NCI-H1436 (cell line): ENCODE data around the gene CDKAL1.
"Not testable (repeated sequence)": the region's sequence is repeated elsewhere in the genome, so short reads cannot be mapped to it uniquely, and the experiment has no call there.

Experiments used
- DNase-seq: peaks from one replicate; lab custom pipeline; 2025; lab: John Stamatoyannopoulos, UW

The CDKAL1 gene

GRCh38 chr6:21027507-21027906, 493.2 kb downstream of the CDKAL1 start:
- no peak for DNase-seq

DNA sequence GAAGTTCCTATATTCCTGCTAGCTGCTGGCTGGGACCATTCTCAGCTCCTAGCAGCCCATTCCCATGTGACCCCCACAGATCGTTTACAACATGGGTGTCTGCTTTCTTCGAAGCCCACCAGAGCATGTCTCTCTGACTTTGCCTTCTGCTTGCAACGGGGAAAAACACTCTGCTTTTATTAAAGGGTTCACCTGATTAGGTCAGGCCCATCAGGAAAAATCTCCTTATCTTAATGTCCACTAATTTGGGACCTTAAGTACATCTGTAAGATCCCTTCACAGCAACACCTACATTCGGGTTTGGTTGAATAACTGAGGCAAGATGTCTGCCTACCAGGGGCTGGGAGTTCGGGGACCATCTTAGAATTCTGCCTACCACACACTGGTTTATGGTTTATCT, 496.9 kb downstream of the CDKAL1 start:
- DNase-seq, result no peak

DNA sequence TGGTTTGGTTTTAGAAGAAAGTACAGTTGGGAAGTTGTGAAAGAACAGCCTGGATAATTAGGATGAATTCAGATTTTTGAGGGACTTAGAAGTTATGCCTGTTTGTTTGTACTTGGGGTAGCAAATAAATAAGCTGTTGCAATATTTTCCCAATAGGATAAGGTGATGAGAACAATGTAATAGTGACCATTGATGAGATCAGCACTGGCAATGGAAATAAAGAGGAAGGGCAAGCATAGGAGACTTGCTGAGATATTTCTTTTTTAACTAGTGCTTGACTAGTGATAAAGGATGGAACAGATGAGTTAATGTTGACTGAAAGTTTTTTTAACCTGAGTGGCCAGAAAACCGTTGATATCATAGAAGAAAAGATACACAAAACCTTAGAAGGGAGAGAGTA, 498.8 kb downstream of the CDKAL1 start:
- DNase-seq, result no peak

- no peak for DNase-seq
These were observed 499.3 kb downstream of the CDKAL1 start for GRCh38 chr6:21033575-21034026.

GRCh38 chr6:21034345-21034744, 500.1 kb downstream of the CDKAL1 start:
- DNase-seq, result no peak

DNA sequence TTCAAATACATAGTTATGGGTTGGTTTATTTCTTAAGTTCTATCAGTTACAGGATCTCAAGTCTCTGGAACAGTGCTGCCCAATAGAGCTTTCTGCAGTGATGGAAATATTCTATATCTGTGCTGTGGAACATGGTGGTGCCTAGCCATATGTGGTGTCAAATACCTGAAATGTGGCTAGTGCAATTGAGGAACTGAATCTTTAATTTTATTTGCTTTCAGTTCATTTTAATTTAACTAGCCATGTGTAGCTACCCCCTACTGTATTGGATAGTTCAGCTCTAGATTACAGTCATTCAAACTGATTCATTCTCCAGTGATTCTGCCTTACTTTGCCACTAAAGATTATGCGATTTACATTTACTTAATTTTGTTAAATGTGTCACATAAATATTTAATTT, 503.2 kb downstream of the CDKAL1 start:
- no peak for DNase-seq

GRCh38 chr6:21039926-21040325, 505.7 kb downstream of the CDKAL1 start:
- no peak for DNase-seq

DNA sequence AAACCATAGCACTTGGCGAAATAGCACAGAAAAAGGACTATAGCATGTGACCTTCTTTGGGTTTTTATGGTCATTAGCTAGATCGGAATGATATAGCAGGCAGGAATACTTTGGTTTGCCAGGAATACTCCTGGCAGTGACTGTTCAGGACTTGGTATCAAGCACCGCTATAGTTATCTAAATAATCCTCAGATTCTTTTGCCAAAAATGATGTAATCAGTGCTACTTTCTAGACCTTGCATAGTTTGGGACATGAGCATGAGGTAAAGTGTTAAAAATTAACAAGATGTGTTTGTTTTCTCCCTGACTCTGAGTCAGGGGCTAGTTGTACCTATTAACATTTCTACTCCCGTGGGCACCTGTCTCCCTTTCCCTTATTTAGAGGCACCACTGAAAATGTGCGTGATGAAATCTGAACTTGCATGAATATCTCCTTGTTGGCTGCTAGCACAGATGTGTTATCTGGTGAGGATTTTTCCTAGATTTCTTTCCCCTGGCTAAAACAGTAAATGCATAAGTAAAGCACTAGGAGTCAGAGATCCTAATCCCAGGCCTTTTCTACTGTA, 511.0 kb downstream of the CDKAL1 start:
- DNase-seq, result no peak

- DNase-seq, result no peak
These were observed 512.0 kb downstream of the CDKAL1 start for GRCh38 chr6:21046276-21046675.

DNA sequence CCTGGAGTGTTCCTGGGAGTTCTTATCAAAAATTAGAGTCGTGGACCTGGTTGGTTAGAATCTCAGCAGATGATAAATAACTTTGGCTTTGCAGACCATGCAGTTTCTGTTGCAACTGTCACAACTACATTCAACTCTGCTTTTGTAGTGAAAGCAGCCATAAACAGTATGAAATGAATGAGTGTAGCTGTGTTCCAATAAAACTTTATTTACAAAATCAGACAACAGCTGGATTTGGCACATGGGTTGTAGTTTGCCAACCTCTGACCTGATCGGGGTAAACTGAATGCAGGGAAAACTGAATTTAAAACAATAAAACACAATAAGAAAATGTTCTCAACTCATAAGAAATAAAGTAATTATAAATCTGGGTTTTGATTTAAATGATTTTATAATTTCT, 513.8 kb downstream of the CDKAL1 start:
- no peak for DNase-seq

- no peak for DNase-seq
These were observed 514.9 kb downstream of the CDKAL1 start for GRCh38 chr6:21049148-21049547.

- DNase-seq, result no peak
These were observed 515.3 kb downstream of the CDKAL1 start for GRCh38 chr6:21049572-21049971.

GRCh38 chr6:21050935-21051334, 516.7 kb downstream of the CDKAL1 start:
- no peak for DNase-seq

DNA sequence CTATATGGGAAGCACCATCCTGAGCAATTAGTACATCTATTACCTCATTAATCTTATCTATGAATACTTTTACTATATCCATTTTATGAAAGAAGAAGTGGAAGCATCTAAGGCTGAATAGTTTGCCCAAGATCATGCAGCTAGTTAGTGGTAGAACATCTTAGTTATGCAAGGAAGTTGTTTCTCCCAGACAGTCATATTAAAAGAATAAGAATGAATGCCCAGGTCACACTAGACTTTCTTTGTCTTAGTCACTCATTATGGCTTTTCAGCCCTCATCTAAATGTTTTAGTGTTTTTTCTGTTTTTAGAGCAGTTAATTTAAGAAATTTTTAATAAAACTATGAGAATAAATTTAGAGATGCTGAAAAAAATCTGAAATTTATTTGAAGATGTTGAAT, 517.5 kb downstream of the CDKAL1 start:
- no peak for DNase-seq

- DNase-seq, result no peak
These were observed 519.4 kb downstream of the CDKAL1 start for GRCh38 chr6:21053612-21054011.

DNA sequence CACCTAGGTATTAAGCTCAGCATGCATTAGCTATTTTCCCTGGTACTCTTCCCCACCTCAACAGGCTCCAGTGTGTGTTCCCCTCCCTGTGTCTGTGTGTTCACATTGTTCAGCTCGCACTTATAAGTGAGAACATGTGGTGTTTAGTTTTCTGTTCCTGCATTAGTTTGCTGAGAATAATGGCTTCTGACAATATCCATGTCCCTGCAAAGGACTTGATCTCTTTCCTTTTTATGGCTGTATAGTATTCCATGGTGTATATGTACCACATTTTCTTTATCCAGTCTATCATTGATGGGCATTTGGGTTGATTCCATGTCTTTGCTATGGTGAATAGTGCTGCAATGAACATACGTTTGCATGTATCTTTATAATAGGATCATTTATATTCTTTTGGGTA, 521.2 kb downstream of the CDKAL1 start:
- DNase-seq, result not testable (repeated sequence)

- no peak for DNase-seq
These were observed 527.6 kb downstream of the CDKAL1 start for GRCh38 chr6:21061892-21062291.

DNA sequence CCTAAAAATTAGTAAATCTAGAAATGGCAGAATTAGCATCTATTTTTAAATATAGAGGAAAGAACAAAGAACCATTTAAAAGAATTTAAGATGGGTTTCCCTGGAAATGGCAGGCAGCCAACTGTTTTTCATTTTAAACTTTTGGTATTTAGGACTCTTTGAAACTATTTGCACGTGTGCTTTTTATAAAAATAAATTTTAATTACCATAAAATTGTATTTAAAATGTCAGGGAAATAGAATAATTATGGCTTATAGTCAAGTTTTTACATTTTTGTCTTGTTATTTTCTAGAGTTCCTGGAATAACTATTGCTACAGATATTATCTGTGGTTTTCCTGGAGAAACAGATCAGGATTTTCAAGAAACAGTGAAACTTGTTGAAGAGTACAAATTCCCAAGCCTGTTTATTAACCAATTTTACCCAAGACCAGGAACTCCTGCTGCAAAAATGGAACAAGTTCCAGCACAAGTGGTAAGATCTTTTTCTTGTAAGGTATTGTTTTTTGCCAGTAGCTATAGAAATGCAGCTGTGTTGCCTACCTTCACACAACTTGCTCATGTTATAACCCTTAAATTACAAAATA, 530.6 kb downstream of the CDKAL1 start:
- DNase-seq, result no peak

DNA sequence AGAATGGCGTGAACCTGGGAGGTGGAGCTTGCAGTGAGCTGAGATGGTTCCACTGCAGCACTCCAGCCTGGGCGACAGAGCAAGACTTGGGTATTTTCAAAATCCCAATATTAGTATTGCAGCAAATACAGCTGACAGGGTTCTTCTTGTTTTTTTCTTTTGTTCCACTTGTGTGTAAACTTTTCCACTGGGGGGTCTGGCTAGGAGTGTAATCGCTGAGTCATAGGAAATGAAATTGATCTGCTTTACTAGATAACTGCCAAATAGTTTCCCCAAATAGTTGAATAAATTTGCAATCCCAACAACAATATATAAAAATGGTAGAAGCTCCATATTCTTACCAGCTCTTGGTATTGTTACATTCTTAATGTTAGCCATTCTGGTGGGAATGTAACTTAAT, 533.3 kb downstream of the CDKAL1 start:
- DNase-seq, result no peak

- no peak for DNase-seq
These were observed 536.4 kb downstream of the CDKAL1 start for GRCh38 chr6:21070620-21071019.

- DNase-seq, result no peak
These were observed 537.7 kb downstream of the CDKAL1 start for GRCh38 chr6:21071780-21072468.

DNA sequence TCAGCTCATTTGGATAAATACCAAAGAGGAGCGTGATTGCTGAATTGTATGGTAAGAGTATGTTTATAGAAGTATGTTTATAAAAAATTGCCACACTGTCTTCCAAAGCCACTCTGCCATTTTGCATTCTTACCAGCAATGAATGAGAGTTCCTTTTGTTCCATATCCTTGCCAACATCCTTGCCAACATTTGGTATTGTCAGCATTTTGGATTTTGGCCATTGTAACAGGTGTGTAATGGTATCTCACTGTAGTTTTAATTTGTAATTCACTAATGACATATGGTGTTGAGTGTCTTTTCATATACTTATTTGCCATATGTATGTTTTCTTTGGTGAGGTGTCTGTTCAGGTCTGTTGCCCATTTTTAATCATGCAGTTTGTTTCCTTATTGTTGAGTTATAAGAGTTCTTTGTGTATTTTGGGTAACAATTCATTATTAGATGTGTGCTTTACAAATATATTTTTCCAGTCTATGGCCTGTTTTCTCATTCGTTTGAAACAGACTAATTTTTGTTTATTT, 539.1 kb downstream of the CDKAL1 start:
- no peak for DNase-seq

GRCh38 chr6:21074484-21074883, 540.2 kb downstream of the CDKAL1 start:
- DNase-seq, result no peak
